Vagina (tissue), 2 donors: Measurements from ENCODE around the gene ADAMTS6.

ENCODE experiments used
- POLR2A ChIP-seq, 2 donors: fragments of 450-650 bp; IDR thresholded peaks; one replicate each; pipeline ENCODE4 v1.6.1; 2017; ENCODE audit warnings: antibody characterized with exemption in 2 of 2, mild to moderate bottlenecking in 2 of 2, moderate library complexity in 2 of 2
- POLR2AphosphoS5 ChIP-seq, 2 donors: sonication (generic); formaldehyde crosslinking; IDR thresholded peaks; one replicate each; pipeline ENCODE4 v1.9.0; 2017; ENCODE audit warnings: antibody characterized with exemption in 2 of 2, mild to moderate bottlenecking in 2 of 2, low read depth in 1 of 2; ENCODE audit not compliant: insufficient read depth in 1 of 2
- TF ChIP-seq, protein P1 (sequence below), 3 experiments: fragments of 450-650 bp in 2 of 3; fragments of 200-600 bp in 1 of 3; sonication (generic) in 1 of 3; IDR thresholded peaks; one replicate each; pipeline ENCODE4 v1.5.1; 2017 to 2019; ENCODE audit warnings: antibody characterized with exemption in 3 of 3, mild to moderate bottlenecking in 2 of 3, moderate library complexity in 2 of 3

DNA sequence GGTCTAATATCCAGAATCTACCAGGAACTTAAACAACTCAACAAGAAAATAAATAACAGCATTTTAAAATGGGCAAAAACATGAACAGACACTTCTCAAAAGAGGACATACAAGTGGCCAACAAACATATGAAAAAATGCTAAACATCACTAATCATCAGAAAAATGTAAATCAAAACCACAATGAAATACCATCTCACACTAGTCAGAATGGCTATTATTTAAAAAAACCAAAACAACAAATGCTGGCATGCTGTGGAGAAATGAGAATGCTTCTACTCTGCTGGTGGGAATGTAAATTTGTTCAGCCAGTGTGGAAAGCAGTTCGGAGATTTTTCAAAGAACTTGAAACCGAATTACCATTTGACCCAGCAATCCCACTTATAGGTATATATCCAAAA, 63.1 kb downstream of the ADAMTS6 start:
- no peak for TF ChIP-seq POLR2A (IDR thresholded peaks at IDR 0.05)
- TF ChIP-seq, protein P1, sequence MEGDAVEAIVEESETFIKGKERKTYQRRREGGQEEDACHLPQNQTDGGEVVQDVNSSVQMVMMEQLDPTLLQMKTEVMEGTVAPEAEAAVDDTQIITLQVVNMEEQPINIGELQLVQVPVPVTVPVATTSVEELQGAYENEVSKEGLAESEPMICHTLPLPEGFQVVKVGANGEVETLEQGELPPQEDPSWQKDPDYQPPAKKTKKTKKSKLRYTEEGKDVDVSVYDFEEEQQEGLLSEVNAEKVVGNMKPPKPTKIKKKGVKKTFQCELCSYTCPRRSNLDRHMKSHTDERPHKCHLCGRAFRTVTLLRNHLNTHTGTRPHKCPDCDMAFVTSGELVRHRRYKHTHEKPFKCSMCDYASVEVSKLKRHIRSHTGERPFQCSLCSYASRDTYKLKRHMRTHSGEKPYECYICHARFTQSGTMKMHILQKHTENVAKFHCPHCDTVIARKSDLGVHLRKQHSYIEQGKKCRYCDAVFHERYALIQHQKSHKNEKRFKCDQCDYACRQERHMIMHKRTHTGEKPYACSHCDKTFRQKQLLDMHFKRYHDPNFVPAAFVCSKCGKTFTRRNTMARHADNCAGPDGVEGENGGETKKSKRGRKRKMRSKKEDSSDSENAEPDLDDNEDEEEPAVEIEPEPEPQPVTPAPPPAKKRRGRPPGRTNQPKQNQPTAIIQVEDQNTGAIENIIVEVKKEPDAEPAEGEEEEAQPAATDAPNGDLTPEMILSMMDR (IDR thresholded peaks at IDR 0.05) = no peak
- TF ChIP-seq POLR2AphosphoS5 (IDR thresholded peaks at IDR 0.05; ENCODE audit: insufficient read depth in 1 of 2, low read depth in 1 of 2) = no peak
